GM18520 (cell line): ENCODE measurements around the gene GGCT.
"Not testable (repeated sequence)": the region's sequence is repeated elsewhere in the genome, so short reads cannot be mapped to it uniquely, and the experiment has no call there.

Experiments used
- ATAC-seq: cut with Tn5 transposase; IDR thresholded peaks from one replicate; pipeline ENCODE4 v1.9.1; 2021; ENCODE audit not compliant: unreplicated experiment

The GGCT gene

DNA sequence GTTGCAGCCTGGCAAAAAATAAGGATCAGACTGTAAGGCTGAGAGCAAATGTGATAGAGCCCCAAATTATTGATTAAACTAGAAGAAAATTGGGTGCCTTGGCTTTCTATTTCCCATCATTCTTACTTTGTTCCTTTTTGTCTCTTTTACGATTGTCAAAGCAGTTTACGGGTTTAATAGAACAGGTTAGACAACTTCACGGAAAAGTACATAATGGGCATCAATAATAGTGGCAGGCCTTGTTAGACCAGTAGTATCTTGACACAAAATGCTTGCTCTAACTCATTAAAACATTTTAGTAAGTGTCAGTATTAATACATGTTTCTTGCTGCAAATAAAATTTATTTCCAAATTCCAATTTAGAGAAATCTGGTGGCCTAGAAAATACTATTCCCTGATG lies 14.5 kb upstream of the GGCT start:
- no peak for ATAC-seq

DNA sequence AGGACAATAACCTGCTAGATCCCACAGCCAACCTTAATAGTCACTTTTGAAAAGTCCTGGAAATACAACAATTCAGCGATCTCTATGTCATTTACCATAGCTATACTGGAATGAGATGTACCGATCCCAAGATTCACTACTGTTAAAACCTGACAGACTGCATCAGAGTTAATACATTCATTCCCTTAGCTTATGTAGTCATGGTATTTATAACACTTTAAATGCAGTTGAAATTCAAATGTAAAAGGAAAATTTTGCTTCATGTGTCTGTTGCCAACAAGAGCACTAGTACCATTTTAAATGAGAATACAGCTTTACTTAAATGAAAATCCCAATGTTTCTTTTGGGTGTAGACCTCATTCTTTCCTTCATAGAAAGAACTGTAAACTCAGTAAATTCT lies 11.1 kb upstream of the GGCT start:
- ATAC-seq: no peak

- no peak for ATAC-seq
These were observed 10.1 kb upstream of the GGCT start for GRCh38 chr7:30514776-30515175.

GRCh38 chr7:30514177-30514576 lies 9.5 kb upstream of the GGCT start:
- no peak for ATAC-seq

DNA sequence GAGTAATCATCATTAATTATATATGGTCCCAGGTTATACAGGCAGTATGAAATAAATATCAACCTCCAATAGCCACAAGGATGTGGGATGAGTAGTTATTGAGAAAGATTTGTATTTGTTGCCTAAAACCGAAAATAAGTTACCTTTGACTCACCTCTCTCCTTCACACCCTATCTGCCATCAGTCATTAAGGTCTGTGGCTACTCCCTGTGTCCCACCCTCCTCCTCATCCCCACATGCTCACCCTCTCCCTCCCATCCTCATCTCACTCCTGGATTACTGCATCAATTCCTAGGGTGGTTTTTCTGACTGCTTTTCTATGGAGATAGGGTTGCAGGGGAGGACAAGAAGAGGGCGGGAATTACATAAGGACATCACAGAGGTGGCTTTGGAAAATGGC lies 9.1 kb upstream of the GGCT start:
- no peak for ATAC-seq

DNA sequence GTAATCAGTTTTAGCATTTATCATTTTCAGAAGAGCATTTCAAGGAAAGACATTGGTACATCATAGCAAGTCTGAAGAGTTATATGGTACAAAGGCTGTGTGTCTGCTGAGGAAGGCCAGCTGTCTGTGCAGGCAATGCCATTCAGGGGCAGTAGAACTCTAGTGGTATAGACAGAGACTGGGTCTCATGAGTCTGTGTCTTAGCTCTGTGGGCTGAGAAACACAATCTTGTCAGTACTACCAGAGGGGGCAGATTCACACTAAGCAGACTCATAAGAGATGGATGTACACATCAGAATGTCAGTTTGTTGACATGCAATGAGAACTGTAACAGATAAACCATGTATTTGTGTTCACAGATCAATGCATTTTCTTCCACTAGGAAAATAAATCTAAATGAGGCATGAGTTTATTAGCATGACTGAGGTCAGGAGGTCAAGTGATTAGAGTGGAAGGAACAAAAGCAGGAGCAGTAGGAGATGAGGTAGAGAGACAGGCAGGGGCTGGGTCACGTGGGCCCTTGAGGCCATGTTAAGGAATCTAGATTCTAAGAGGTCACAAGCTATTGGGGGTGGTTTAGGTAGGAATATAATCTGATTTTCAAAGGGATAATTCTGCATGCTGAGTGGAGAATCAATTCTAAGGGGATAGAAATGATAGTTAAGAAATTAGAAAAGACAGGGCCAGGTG lies 7.5 kb upstream of the GGCT start:
- no peak for ATAC-seq

DNA sequence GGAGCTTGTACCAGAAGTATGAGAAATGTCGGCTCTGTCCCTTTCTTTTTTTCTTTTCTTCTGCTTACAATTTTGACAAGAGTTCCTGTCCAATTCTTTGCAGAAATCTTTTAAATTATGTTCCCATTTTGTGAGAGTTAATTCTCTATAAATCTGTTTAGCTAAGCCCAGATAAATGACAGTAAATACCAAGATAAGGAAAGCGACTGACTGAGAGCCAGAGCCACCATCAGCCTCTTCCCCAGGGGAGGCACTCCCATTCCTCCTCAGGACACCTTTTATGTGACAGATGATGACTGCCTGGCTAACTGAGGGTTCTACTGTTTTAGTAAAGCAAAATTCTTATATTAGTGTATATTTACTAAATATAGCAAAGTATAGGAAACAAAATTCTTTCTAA lies 6.9 kb upstream of the GGCT start:
- no peak for ATAC-seq

- ATAC-seq: peak; percentile 45
These were observed 5.8 kb upstream of the GGCT start for GRCh38 chr7:30510124-30511075.

DNA sequence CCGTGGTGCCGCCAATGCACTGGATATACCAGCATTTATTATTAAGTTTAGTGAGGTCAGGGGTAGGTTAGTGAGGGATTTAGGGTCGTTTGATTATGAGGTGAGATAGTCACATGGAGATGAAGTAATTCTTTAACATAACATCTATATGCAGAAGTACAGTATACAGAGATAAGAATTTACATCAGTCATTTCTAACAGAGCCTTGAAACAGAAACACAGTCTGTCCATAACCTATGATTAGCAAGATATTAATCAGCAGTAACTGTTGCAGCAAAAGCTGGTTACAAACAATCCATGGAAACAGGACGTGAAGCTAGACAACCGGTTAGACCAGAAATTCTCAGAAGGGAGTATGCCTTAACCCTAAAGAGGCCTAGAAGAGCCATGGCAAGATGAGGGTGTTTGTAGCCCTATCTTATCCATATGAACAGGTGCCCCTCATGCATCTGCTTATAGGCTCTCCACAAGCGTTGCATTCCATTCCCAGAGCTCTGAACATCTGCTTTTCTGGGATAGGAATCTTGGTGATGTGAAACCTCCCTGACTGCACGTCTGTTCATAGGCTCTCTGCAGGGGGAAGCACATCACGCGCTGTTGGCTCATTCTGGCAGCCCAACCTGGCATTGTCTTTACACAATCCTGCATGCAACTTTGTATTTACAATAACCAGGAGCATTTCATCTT lies 4.7 kb upstream of the GGCT start:
- ATAC-seq: not testable (repeated sequence)

- ATAC-seq: not testable (repeated sequence)
These were observed 2.8 kb upstream of the GGCT start for GRCh38 chr7:30507346-30507900.

- no peak for ATAC-seq
These were observed 607 bp upstream of the GGCT start for GRCh38 chr7:30505174-30505697.

- ATAC-seq: no peak
These were observed 1.1 kb downstream of the GGCT start for GRCh38 chr7:30503274-30504212.

GRCh38 chr7:30502470-30503251 lies 2.0 kb downstream of the GGCT start:
- ATAC-seq: no peak

DNA sequence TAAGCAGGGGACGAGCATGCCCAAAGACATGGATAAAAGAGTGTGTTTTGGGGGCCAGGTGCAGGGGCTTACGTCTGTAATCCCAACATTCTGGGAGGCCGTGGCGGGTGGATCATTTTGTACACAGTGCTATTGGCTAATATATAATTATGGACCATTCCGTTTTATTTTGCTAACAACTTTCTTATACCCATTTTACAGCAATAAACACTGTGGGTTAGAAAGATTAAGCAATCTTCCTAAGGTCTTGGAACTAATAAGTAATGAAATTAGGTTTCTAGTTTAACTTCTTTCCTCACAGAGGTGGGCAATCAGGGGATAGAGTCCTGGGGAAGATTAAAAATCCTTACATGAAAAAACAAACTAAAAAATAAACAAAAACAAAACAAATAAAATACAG lies 3.4 kb downstream of the GGCT start:
- ATAC-seq: no peak

DNA sequence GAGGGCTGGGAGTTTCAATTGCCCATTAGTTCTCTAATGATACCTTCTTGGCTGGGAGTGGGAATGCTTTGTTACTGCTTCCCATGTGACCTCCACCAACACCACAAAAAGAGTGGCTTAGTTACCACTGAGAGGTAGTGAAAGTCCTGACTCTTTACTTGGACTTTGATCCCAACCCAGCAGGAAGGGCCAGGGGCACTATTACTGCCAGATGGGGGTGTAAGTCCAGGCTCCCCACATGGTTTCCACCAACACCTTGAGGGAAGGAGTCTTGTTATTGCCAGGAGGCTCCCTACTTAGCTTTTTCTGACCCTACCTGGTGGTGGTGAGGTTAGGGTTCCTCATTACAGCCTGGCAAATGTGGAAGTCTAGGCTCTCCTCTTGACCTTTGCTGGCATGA lies 11.4 kb downstream of the GGCT start:
- ATAC-seq: no peak

- ATAC-seq: no peak
These were observed 13.2 kb downstream of the GGCT start for GRCh38 chr7:30491417-30491816.

GRCh38 chr7:30487371-30487770 lies 17.3 kb downstream of the GGCT start:
- ATAC-seq: no peak

DNA sequence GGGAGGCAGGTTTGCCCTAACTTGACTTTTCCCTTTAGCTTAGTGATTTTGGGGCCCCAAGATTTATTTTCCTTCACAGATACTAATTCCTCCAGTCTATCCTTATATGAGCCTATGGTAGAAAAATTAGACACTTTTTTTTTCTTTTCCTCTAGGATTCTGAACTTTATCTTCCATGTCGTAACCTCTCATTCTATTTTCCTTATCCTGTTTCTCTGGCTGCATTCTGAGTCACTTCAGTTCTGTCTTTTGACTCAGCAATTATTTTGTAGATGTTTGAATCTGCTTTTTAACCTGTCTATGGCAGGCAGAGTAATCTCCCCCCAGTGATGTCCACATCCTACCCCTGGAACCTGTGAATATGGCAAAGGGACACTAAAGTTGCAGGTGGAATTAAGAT lies 19.0 kb downstream of the GGCT start:
- ATAC-seq: no peak

- ATAC-seq: not testable (repeated sequence)
These were observed 23.2 kb downstream of the GGCT start for GRCh38 chr7:30481416-30481815.
